ENCODE measurements around the gene DNAJB6.

GRCh38 chr7:157394246-157395191 is 57.7 kb downstream of the DNAJB6 start:
- no peak for TF ChIP-seq CTCF (IDR thresholded peaks at IDR 0.05)
- TF ChIP-seq POLR2A (IDR thresholded peaks at IDR 0.05), result no peak

Measured in lower leg skin (tissue), 3 donors.